GM21619 (cell line): ENCODE results near the gene NPTN.
"Not testable (repeated sequence)": the region's sequence is repeated elsewhere in the genome, so short reads cannot be mapped to it uniquely, and the experiment has no call there.

ENCODE experiments used
- ATAC-seq: cut with Tn5 transposase; IDR thresholded peaks from one replicate; pipeline ENCODE4 v1.9.1; 2021; ENCODE audit not compliant: unreplicated experiment

Gene NPTN

DNA sequence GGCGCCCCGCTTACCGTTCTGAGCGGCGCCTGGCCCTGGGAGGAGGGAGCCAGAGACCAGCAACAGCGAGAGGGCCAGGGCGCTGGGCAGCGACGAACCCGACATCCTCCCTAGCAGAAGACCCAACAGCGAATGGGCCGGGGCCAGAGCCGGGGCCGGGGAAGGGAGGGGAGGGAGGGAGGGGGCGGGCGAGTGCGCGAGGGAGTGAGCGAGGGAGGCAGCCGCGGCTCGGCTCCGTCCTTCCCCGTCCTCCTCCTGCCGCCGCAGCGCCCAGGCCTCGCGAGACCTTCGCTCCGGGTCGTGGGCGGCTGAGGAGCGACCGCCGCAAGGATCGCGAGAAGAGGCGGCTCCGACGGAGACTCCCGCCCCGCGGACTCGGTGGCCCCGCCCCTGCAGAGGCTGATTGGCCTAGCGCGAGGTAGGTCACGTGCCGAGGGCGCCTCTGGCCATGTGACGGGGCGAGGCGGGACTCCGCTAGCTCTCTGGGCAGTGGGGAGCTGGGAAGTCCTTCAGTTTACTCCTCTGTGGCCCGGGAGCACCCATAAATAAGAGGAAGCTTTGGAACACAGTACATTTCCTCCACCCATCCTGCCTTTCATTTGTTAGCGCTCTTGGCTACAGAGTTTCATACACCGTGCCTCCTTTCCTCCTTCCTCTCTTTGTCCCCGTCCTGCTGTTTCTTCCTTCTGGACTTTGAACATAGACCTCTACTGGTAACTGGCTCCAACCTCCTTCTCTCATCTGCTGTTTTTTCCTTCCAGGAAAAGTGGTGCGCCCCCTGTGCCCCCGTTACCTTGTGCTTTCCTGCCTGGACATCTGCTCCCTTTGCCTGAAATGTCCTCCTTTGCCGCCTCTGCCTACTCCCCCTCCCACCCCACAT, at the start of gene NPTN:
NPTN (minus strand) TSS at position 279 of the 880 bp plus-strand sequence; CDS start at position 105, 174 bp downstream.
- ATAC-seq, result peak; percentile 83

DNA sequence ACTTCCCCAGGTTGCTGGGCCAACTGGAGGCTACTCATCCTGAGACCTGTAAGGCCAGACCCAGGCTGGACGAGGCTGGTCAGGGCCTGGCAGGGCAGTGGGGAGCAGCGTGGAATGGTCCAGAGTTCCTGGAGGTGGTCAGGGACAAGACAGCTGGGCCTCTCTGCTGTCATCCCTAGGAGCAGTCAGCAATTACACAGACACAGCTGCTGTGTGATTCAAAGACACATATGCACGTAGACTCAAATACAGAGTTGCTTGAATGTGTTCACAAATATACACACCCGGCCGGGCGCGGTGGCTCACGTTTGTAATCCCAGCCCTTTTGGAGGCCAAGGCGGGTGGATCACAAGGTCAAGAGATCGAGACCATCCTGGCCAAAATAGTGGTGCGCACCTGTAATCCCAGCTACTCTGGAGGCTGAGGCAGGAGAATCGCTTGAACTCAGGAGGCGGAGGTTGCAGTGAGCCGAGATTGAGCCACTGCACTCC, 49.5 kb upstream of the NPTN start:
- no peak for ATAC-seq

DNA sequence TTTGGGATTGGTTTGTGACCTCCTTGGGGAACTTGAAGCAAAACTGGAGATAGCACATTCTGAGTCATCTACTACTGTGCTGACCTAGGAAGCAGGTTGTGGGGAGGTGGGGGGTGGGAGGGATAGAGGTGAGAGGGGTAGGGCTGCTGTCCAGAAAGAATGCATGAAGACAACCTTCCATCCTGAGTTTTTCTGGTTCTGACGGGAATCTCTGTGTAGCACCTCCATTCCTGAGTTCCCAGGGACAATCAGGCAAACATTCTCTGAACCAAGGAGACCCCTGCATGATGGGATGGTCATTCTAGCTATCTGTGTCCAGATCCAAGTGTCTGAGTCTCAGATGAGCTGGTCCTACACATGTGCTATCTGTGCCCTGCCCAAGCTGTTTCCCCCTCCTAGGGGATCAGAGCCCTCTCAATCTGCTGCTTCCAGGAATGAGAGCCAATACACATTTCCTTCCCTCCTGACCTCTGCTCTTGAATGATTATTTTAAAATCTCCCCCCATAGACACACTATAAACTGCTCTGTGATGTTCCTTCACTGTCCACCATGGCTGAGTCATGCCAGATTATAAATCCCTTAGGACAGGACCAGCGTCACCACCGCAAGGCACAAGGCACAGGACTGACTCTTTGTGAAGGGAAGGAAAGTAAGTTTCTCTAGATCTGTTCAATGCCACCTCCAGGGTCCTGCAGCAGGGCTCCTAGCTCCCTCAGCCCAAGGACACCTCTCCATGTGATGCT, 48.8 kb upstream of the NPTN start:
- ATAC-seq, result no peak

DNA sequence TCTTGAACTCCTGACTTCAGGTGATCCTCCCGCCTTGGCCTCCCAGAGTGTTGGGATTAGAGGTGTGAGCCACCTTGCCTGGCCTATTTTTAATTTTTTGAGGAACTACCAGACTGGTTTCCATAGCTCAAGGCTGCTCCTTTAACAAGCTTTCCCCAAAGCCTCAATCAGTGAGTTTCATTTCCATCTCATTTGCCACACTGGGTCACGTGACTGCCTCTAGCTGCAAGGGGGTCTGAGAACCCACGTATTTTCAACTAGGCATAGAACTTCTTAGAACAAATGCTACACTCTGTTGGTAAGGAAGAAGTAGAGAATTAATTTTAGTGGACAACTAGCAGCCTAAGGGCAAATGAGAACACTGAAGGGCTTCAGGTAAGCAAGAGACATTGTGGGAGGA, 47.9 kb upstream of the NPTN start:
- no peak for ATAC-seq

DNA sequence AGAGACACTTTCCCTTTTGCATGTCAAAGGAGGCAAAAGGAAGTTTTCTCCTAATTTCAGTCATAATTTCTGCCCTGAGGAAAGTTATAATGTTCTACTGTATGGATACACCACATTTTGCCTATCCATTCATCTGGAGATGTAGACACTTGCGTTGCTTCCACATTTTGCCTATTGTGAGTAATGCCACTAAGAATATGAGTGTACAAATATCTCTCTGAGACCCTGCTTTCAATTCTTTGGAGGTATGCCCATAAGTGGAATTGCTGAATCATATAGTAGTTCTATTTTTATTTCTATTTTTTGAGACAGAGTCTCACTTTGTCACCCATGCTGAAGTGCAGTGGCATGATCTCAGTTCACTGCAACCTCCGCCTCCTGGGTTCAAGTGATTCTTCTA, 47.4 kb upstream of the NPTN start:
- no peak for ATAC-seq

DNA sequence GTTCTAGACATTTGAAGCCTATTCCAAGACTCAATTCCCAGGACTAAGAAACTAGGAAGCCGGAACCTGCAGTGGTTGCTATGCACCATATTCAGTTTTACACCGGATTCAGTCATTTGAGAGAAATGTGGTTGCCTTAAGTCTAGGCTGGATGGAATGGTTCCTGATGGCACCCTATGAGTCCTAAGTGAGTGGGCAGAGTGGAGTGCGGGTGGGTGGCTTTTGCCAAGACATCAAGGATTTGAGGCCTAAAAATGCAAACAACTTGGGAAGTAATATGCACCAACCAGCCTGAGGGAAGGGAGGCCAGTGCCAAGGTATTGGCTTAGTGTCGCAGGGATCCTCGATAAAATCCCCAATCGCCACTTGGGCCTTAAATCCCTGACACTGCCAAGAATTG, 46.8 kb upstream of the NPTN start:
- no peak for ATAC-seq

DNA sequence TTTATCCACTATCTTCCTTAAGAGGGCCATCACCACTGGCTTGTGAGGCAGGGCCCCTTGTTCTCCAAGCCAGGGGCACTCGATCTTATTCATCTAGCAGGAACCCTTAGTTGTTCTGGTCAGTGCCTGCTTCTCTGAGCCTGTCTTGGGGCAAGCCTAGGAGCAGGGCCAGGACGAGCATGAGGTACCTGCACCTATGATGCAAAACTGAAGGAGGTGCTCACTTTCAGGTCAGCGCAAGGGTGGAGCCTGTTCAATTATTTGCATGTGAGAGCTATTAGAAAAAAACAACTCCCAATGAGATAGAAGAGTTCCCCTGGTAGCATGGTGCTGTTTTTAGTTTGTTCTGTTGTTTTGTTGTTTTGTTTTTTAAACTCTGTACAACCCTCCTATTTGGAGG, 46.0 kb upstream of the NPTN start:
- ATAC-seq, result no peak

DNA sequence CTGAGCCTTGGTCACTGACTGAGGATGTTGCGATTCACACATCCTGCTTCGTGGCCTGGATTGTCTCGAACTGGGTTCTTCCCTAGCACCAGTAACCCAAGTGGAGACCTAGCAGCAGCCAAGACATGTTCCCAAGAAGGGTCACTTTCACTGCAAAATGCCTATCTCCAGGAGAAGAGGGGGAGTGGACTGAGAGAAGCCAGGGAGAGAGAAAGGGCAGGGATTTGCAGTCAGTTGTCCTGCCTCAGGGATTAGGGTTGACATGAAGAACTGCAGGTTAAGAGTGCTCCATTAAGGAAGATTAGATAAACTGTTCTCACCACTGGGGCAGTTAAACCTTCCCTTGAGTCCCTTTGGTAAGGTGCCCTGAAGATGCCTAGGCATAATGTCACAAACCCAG, 45.3 kb upstream of the NPTN start:
- ATAC-seq, result no peak

DNA sequence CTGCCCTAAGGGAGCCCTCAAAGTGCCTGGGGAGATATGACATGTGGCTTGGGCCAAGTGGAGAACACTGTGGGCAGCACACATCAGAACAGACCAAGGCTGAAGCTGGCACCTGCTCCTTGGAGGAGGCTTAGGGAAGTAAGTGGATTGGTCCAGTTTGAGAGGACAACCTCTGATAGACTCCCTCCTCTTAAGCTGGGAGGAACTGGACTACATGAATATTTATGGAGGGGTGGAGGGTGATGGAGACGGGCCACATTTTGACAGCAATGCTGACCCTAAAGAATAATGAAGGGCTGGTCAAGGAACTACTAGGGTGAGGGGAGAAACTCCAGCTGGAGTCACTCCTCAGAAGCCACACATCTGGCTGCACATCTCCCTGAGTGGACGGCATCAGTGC, 44.5 kb upstream of the NPTN start:
- ATAC-seq, result no peak

DNA sequence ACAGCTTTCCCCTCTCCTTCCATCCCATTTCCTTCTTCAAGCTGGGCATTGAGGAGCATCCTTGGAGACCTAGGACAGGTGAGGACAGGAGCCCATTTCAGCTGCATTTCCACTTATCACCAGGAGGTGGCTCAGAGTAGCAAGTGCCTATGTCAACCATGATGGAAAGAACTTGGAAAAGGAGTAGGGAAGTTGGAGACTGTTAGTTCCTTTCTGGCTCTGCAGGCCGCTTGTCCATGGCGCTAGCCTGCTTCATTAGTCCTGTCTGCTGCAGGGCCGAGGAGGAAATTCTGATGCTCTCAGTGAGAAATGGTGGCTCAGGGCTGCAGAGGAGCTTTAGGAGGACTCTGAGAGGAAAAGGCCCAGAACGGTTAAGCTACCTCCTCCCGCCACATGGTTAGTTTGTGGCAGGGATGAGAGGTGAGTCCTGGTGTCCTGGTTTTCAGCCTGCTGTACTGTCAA, 44.0 kb upstream of the NPTN start:
- ATAC-seq, result no peak

DNA sequence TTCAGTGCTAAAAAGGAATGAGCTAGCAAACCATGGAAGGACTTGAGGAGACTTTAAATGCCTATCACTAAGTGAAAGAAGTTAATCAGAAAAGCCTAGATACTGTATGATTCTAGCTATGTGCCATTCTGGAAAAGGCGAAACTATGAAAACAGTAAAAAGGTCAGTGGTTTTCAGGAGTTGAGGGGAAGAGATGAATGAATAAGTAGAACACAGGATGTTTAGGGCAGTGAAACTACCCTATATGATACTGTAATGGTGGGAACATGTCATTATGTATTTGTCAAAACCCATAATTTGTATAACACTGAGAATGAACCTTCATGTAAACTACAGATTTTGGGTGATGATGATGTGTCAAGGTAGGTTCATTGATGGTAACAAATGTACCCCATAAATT, 41.4 kb upstream of the NPTN start:
- ATAC-seq, result no peak

DNA sequence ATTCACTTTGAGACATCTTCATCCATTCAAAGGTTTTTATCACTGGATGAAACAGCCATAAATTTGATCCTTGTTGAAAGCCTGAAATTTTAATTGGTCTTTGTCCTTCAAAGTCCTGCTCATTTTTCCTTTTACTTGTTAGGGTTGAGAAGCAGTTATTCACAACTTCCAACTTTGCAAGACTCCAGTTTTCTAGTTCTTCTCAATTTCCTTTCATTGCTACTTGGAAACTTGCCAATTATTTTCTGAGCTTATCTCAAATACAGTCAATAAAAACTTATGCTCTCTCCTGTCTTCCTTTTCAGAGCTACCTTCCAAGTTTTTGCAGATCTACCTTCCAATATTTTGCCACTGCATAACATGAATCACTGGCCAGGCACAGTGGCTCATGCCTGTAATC, 27.3 kb upstream of the NPTN start:
- no peak for ATAC-seq

DNA sequence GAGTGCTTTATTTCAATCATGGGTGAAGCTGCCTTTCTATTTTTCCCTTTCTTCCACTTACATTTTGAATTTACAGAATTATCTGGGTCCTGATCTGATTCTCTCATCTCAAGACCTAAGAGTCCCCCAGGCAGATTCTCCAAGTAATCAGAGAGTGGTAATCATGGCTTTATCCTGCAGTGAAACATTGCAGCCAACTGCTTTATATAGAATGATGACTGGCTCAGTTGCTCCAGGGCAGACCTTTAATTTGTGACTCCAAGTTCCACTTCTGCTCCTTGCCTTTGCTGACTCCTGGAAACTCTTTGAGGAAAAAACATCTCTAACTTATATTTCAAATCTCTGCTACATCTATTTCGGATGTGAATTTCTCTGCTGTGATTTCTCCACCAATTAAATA, 25.5 kb upstream of the NPTN start:
- ATAC-seq, result no peak

DNA sequence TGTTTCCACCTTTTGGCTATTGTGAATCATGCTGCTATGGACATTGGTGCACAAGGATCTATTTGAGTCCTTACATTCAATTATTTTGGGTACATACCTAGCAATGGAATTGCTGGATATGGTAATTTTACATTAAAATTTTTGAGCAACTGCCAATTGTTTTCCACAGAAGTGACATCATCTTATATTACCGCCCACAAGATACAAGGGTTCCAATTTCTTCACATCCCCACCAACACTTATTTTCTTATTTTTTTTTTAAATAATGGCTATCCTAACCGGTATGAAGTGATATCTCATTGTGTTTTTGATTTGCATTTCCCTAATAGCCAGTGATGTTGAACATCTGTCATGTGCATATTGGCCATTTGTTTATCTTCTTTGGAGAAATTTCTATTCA, 22.5 kb upstream of the NPTN start:
- ATAC-seq, result no peak

DNA sequence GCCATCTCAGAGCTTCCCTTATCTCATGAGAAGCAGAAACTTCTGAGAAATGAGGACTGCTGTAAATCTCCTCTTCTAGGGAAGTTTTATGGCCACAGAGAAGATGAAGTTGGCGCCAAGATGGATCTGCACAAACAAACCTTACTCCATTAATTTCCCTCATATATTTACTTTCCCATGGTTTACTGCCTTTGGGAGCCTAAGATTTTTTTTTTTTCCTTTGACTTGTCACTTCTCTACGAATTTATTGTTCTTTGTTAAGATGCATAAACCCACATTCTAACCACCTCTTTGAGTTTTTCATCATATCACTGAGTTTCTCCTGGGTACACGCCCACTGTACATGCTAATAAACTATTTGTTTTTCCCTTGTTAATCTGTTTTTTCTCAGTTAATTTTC, 21.5 kb upstream of the NPTN start:
- no peak for ATAC-seq

DNA sequence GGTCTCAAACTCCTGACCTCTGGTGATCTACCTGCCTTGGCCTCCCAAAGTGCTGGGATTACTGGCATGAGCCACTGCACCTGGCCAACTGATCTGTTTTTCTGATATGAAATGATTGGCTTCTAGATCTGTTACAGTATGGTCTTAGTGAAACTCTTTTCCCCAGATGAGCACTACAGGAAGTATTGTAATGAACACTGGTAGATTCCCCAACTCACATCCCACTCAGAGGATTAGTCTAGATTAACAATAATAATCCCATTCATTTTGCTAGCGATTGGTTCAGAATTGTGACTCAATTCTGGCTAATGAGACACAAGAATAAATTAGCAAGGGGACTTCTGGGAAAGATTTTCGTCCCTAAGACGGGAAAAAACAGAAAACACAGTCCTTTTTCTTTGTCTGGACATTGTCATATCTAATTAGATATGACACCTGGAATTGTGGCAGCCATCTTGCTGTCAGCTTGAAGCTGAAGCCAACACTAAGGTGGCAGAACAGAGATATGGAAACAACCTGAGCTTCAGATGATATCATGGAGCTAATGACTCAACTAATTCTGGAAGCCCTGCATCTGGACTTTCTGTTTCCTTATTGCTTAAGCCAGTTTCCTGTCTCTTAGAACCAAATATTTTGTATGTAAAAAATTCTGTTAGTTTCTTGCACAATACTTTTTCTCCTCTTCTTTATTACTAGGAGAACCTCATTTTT, 17.4 kb upstream of the NPTN start:
- no peak for ATAC-seq

DNA sequence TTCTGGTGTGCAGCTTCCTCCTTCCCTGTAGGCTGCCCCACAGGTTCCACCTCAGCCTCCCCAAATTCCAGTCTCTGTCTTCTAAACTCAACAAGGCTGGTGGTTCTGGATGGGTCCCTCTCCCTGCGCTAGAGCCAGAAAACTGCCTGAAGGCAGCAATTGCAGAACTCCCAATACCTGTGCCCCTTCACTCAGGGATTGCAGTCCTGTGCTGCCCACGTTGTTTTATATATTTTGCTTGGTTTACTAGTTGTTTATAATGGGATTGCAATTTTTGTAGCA, 14.8 kb upstream of the NPTN start:
- no peak for ATAC-seq

DNA sequence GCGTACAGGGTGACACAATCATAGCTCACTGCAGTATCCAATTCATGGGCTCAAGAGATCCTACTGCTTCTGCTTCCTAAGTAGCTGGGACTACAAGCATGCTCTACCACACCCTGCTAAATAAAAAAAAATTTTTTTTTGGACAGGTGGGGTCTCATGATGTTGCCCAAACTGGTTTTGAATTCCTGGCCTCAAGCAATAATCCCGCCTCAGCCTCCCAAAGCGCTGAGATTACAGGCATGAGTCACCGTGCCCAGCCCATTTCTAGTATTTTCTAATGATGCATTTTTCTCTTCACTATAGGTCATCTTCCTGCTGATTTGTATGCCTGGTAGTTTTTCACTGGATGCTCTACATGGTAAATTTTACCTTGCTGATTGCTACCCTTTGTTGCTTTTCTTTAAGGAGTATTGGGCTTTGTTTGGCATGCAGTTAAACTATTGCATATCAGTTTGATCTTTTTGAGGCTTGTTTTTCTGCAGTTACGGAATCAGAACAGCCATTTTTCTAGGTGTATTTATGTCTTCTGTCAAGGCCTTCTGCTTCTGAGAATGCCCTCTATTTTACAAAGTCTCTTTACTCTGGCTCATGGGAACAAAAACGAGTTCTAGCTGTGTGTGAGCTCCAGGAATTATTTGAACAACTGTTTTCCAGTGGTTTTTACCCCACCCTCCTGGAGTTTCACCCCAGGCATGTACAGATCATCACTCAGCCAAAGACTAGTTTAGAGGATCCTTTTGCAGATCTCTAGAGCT, 14.2 kb upstream of the NPTN start:
- no peak for ATAC-seq

DNA sequence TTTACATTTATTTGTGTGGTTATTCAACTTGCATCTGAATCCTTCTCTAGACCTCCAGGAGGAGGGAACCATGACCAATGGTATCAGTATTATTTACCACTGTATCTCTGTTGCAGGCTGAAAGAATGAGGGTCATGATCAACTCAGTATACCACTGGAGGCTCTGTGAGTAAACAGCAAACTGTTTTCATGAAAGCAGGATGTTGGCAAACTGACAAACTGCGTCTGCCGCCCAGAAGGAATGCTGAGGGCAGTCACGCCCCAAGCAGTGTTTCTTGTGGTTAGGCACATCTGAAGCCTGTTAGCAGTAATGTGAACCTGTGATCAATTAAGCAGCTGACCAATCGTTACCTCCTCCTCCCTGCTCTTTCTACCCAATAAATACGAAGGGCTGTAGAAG, 6.3 kb upstream of the NPTN start:
- ATAC-seq, result not testable (repeated sequence)

DNA sequence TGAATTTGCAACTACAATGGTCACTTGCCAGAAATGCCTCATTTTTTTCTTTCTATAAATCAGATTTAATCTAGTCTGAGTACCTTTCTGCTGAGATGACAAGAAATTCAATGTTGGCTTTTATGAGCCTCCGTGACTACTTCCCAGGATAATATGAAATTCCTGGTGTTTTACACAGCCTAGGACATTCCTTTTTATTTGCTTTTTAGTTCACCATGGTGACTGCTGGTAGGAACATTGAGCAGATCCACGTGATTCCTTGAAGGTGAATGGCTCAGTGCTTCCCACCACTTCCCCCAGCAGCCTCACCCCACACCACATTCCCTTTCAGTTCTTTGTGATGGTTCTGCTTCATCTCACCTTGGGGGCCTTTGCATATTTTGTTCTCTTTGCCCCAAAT, 4.3 kb upstream of the NPTN start:
- ATAC-seq, result no peak

DNA sequence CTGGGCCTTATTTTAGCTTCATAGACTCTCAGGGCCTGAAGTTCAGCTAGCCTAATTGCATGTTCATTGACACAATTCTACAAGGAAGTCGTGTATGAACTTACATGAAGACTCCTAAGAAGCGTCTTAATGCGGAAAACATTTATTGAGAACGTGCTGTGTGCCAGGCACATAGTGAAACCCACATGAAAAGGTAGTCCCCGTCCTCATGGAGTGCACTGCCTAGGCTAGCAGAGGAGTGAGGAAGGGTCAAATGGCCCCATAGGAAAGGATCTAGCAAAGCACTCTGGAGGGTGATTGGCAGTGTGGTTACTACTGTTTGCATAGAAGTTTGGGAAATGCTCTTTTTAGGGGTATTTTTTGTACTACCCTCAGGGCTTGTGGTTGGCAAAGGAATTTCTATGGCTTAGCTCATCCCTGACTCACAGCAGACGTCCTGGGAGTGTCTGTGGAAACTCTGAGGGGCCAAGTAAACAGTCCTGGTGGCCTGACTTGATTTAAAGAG, 854 bp upstream of the NPTN start:
- no peak for ATAC-seq
